GM21526 (cell line): ENCODE measurements around the gene PCSK2.

Source experiments
- ATAC-seq: cut with Tn5 transposase; IDR thresholded peaks from one replicate; pipeline ENCODE4 v1.9.1; 2021; ENCODE audit warnings: moderate library complexity; ENCODE audit not compliant: unreplicated experiment, low FRiP score

PCSK2 gene

DNA sequence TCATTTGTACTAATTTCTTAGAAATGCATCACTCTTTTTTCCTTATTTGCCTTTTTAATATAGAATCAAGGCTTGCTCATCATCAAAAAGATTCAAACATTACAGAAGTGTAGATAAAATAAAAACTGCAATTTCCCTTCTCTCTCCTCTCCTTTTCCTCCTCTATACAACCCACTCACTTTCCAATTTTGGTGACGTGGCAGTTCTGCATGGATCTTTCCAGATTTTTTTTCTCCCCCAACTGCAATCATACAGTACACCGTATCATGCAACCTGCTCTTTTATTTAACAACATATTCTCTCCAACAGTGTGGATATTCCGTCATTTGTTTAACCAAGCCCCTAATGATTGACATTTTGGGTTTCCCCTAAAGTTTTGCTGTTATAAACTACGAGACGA lies 163.8 kb downstream of the PCSK2 start:
- no peak for ATAC-seq

- ATAC-seq = no peak
Observed at GRCh38 chr20:17391127-17391771, 164.4 kb downstream of the PCSK2 start.

- no peak for ATAC-seq
Observed at GRCh38 chr20:17394411-17394810, 167.6 kb downstream of the PCSK2 start.

- no peak for ATAC-seq
Observed at GRCh38 chr20:17395729-17396128, 168.9 kb downstream of the PCSK2 start.

DNA sequence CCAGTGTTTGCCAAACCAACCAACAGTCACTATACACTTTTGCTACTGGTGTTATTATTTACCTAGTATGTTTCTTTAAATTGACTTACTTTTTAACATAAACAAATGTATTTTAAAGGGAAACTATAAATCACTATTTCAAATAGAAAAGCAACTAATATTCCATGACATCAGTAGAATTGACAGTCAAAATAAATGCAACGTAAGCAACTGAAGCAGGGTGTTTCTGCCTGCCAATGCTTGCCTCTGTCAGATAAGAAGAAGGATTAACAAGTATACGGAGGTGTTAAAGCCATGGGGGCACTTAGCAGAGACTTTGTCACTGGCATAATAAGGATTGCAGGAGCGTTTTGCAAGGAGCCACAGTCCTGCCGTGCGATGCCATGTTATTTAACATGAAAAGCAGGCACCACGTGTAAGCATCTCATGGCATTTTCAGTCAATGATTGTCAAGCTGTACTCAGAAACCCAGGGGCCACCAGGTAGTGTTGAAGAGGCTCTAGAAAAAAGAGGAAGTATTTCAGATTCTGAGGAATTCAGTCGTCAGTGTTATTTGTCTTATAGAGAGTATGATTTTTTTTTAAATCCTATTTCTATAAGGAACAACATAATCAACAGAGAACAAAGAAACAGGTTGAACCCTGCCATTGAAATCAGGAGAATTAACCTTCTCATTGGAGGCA lies 172.6 kb downstream of the PCSK2 start:
- no peak for ATAC-seq

DNA sequence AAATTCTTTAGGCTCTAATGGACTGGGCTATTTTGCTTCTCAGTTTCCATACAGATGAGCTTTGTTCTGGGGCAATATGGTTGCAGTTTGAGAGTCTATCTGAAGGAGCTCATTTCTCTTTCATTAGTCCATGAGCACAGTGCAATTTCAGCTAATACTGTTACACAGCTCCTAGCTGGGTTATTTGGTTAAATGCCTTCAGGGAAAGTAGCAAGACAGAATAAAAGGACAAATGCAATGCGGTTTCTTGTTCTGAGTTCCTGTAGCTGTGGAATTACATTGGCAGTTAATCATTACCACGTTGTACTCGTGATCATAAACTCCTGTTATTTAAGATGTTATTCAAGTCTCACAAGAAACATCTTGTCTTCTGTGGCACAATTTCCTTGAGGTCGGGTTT lies 176.6 kb downstream of the PCSK2 start:
- ATAC-seq = no peak

- no peak for ATAC-seq
Observed at GRCh38 chr20:17406051-17406590, 179.3 kb downstream of the PCSK2 start.

- ATAC-seq = no peak
Observed at GRCh38 chr20:17407550-17407949, 180.7 kb downstream of the PCSK2 start.

GRCh38 chr20:17417225-17417624 lies 190.4 kb downstream of the PCSK2 start:
- ATAC-seq = no peak

GRCh38 chr20:17418737-17419136 lies 191.9 kb downstream of the PCSK2 start:
- ATAC-seq = no peak

GRCh38 chr20:17419479-17420041 lies 192.7 kb downstream of the PCSK2 start:
- no peak for ATAC-seq

GRCh38 chr20:17421493-17421892 lies 194.7 kb downstream of the PCSK2 start:
- no peak for ATAC-seq

- ATAC-seq = no peak
Observed at GRCh38 chr20:17423782-17424181, 196.9 kb downstream of the PCSK2 start.

DNA sequence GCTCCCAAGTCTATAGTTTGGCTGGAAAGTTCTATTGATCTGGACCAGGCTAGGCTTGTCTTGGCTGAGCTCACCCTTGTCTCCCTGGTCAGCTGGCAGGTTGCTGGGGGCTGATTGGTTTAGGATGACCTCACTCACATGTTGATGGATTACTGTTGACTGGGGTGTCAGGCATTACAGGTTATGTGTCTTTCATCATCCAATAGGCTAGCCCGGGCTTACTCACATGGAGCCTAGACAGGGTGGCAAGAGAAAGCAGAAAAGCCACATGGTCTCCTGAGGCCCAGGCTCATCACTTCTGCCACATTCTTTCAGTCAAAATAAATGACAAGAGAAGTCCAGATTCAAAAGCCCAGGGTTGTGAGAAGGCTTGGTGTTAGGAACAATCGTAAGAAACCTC lies 200.8 kb downstream of the PCSK2 start:
- no peak for ATAC-seq

GRCh38 chr20:17430125-17430950 lies 203.5 kb downstream of the PCSK2 start:
- no peak for ATAC-seq

DNA sequence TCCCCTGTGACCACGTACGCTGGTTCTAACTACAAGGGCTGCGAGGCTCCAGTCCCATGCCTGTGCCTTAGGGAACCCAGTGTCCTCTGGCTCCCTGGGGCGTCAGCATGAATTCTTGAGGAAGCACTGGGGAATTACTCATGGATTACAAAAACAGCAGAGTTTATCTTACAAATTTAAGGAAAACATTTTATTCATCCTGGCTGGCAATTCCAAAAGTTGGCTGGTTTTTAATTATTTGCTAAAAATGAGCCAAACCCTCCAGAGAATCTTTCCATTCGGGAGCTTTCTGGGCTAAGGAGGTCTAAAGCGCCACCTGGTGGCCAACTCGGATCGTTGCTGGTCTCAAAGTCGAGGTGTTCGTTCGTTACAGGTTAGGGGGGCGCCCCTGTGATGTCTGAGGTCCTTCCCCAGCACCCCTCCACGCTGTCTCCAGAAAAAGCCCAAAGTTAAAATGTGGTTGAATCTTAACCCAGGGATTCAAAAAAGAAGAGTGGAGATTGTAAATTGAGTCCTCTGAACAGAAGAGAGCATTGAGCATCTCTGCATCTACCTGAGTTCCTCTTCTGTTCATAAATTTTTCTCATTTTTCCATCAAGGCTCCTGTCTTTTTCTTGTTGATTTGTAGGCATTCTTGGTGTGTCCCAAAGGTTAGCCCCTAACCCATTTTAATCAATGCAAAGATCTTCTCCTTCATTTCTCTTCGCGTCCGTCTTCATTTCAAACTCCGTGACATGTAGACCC lies 205.0 kb downstream of the PCSK2 start:
- no peak for ATAC-seq

- ATAC-seq = no peak
Observed at GRCh38 chr20:17436664-17437063, 209.8 kb downstream of the PCSK2 start.

DNA sequence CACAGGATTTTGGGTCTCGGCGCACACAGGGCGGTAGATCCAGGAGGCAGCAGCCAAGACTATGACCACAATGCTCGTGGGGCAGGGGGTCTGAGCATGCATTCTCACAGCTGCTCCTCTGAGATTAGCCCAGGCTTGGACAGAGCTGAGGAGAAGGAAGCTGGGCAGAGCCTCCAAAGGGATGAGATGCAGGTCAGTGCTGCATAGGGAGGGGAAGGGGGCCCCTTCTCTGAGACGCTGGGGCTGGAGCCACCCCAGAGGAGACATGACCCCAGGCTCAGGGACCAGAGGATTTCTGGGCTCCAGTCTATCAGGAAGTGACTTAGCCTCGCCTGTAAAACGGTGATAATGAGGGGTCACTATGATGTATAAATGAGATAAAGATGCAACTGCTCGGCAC lies 210.4 kb downstream of the PCSK2 start:
- no peak for ATAC-seq

GRCh38 chr20:17438436-17439039 lies 211.7 kb downstream of the PCSK2 start:
- ATAC-seq = no peak
